ENCODE results near the gene PCAT7.
"Not testable (repeated sequence)": the region's sequence is repeated elsewhere in the genome, so short reads cannot be mapped to it uniquely, and the experiment has no call there.

The PCAT7 gene

GRCh38 chr9:94554439-94555331 lies at the start of gene PCAT7:
PCAT7 (plus strand) TSS chr9:94555083.
- Histone ChIP-seq H3K4me3 (ENCODE audit: low read depth, low read length) (no peak within 1 kb of the TSS), H3K27ac (ENCODE audit: extremely low read depth, low read depth, low read length) (no peak within 1 kb of the TSS), H3K36me3 (ENCODE audit: control insufficient read depth in 2 of 2, insufficient read depth in 1 of 2, low read length in 2 of 2) (no peaks in the 10 kb centered on the region), H3K9me3 (ENCODE audit: control insufficient read depth, insufficient read depth, low read depth, low read length) (no peaks in the 10 kb centered on the region), H3K4me1 (ENCODE audit: control insufficient read depth, insufficient read depth, low read length) (no peaks in the 10 kb centered on the region)
- TF ChIP-seq ZNF513 (tag by site-specific recombination; IDR thresholded peaks at IDR 0.05) (no peak), ZNF223 (tag by site-specific recombination; IDR thresholded peaks at IDR 0.05) (no peak), ZNF585B (tag by site-specific recombination; IDR thresholded peaks at IDR 0.05) (no peak), ZNF394 (tag by site-specific recombination; IDR thresholded peaks at IDR 0.05; ENCODE audit: borderline replicate concordance) (no peak), ZXDB (tag by site-specific recombination; IDR thresholded peaks at IDR 0.05) (no peak), ZNF707 (tag by site-specific recombination; IDR thresholded peaks at IDR 0.05) (no peak), ZNF768 (tag by site-specific recombination; IDR thresholded peaks at IDR 0.05) (no peak), ZNF549 (tag by site-specific recombination; IDR thresholded peaks at IDR 0.05) (no peak), ZNF555 (tag by site-specific recombination; conservative IDR thresholded peaks at IDR 0.05) (no peak), ZNF843 (tag by site-specific recombination; IDR thresholded peaks at IDR 0.05) (no peak)
- CTCF ChIA-PET: interaction anchor here (0.6 to 1.1 kb wide), 4 partner anchors 38 to 231 kb away, joined by 3 to 6 read pairs (median 4); no protein-coding TSS in a partner anchor
- POLR2A ChIA-PET: no interaction called here

- H3K9me3 ChIP-seq (ENCODE audit: control insufficient read depth, insufficient read depth, low read depth, low read length); H3K27ac ChIP-seq (ENCODE audit: extremely low read depth, low read depth, low read length); H3K4me1 ChIP-seq (ENCODE audit: control insufficient read depth, insufficient read depth, low read length); H3K4me3 ChIP-seq (ENCODE audit: low read depth, low read length); POLR2A ChIA-PET; H3K36me3 ChIP-seq (ENCODE audit: control insufficient read depth in 2 of 2, insufficient read depth in 1 of 2, low read length in 2 of 2): not testable (repeated sequence)
- CTCF ChIA-PET: interaction anchor here (0.5 kb wide), 1 partner anchor 492 kb away, joined by 3 read pairs; no protein-coding TSS in a partner anchor
- 0 out of 2 replicates have a peak, but pooled peaks have one; percentile 16 for TF ChIP-seq ZNF280D (tag by site-specific recombination; IDR thresholded peaks at IDR 0.05)
- TF ChIP-seq ZNF146 (tag by site-specific recombination; IDR thresholded peaks at IDR 0.05): peak; percentile 81
Measured at GRCh38 chr9:94506370-94506769, 48.5 kb upstream of the PCAT7 start.

GRCh38 chr9:94507531-94508258 lies 47.2 kb upstream of the PCAT7 start:
- no peaks in the 10 kb centered on the region for H3K4me1 ChIP-seq (ENCODE audit: control insufficient read depth, insufficient read depth, low read length)
- no peaks in the 10 kb centered on the region for H3K9me3 ChIP-seq (ENCODE audit: control insufficient read depth, insufficient read depth, low read depth, low read length)
- no peak overlapping the region for H3K4me3 ChIP-seq (ENCODE audit: low read depth, low read length)
- ChIA-PET CTCF (no interaction called here), POLR2A (no interaction called here)
- no peaks in the 10 kb centered on the region for H3K36me3 ChIP-seq (ENCODE audit: control insufficient read depth in 2 of 2, insufficient read depth in 1 of 2, low read length in 2 of 2)
- H3K27ac ChIP-seq (ENCODE audit: extremely low read depth, low read depth, low read length): no peak overlapping the region
- TF ChIP-seq ZNF473 (tag by site-specific recombination; IDR thresholded peaks at IDR 0.05) (no peak), ZNF426 (tag by site-specific recombination; IDR thresholded peaks at IDR 0.05) (no peak), ZSCAN23 (tag by site-specific recombination; IDR thresholded peaks at IDR 0.05) (no peak), ZNF148 (tag by site-specific recombination; IDR thresholded peaks at IDR 0.05; ENCODE audit: borderline replicate concordance) (no peak), IKZF3 (tag by site-specific recombination; IDR thresholded peaks at IDR 0.05) (no peak), INSM2 (tag by site-specific recombination; IDR thresholded peaks at IDR 0.05) (no peak), REPIN1 (tag by site-specific recombination; IDR thresholded peaks at IDR 0.05; ENCODE audit: low read depth) (no peak), ZNF48 (tag by site-specific recombination; IDR thresholded peaks at IDR 0.05) (no peak), MEIS1 (CRISPR knock-in tag; IDR thresholded peaks at IDR 0.05; ENCODE audit: borderline replicate concordance) (no peak)

All from HEK293 (cell line).